T-helper 9 cell (primary cell): Measurements from ENCODE around the gene PKNOX2.

Source experiments
- DNase-seq: peaks from one replicate; pipeline ENCODE4 v3.0.0-alpha.2; 2020

PKNOX2 gene

GRCh38 chr11:125455851-125456250, 291.3 kb downstream of the PKNOX2 start:
- no peak for DNase-seq

GRCh38 chr11:125457814-125458343, 293.3 kb downstream of the PKNOX2 start:
- no peak for DNase-seq

- DNase-seq, result no peak
These were observed 295.7 kb downstream of the PKNOX2 start for GRCh38 chr11:125460275-125460674.

GRCh38 chr11:125463590-125464269, 299.2 kb downstream of the PKNOX2 start:
- DNase-seq, result no peak

GRCh38 chr11:125464270-125464662, 299.7 kb downstream of the PKNOX2 start:
- no peak for DNase-seq

- no peak for DNase-seq
These were observed 300.1 kb downstream of the PKNOX2 start for GRCh38 chr11:125464666-125465065.

GRCh38 chr11:125465255-125465654, 300.7 kb downstream of the PKNOX2 start:
- no peak for DNase-seq

- no peak for DNase-seq
These were observed 301.1 kb downstream of the PKNOX2 start for GRCh38 chr11:125465701-125466100.

- DNase-seq, result no peak
These were observed 303.5 kb downstream of the PKNOX2 start for GRCh38 chr11:125468025-125468424.

- no peak for DNase-seq
These were observed 304.3 kb downstream of the PKNOX2 start for GRCh38 chr11:125468852-125469251.

GRCh38 chr11:125470355-125470754, 305.8 kb downstream of the PKNOX2 start:
- no peak for DNase-seq

- DNase-seq, result no peak
These were observed 312.2 kb downstream of the PKNOX2 start for GRCh38 chr11:125476721-125477120.

GRCh38 chr11:125479137-125479536, 314.6 kb downstream of the PKNOX2 start:
- DNase-seq, result no peak

GRCh38 chr11:125481531-125481930, 317.0 kb downstream of the PKNOX2 start:
- DNase-seq, result no peak
